Mononuclear cell (primary cell): ENCODE data around the gene SNURF. TPM values are rescaled to one million over a fixed set of nuclear protein-coding genes. Genes with fewer than 3 reads are reported as not detected.
"Not testable (repeated sequence)": the region's sequence is repeated elsewhere in the genome, so short reads cannot be mapped to it uniquely, and the experiment has no call there.

Source experiments
- H3K27me3 ChIP-seq: 2 replicates; pipeline ENCODE4 v1.6.0; 2011; ENCODE audit warnings: low read length, control low read depth; ENCODE audit not compliant: insufficient read depth
- H3K4me1 ChIP-seq: 2 replicates; pipeline ENCODE4 v1.5.1; 2011; ENCODE audit warnings: mild to moderate bottlenecking, low read length, control low read depth; ENCODE audit not compliant: insufficient read depth
- H3K4me3 ChIP-seq: 2 replicates; pipeline ENCODE4 v1.5.1; 2011; ENCODE audit warnings: mild to moderate bottlenecking, low read length, moderate library complexity
- H3K9me3 ChIP-seq: 2 replicates; pipeline ENCODE4 v1.5.1; 2011; ENCODE audit warnings: low read depth, mild to moderate bottlenecking, control low read depth, low read length
- total RNA-seq: library from RNA; depleted of rRNA; stranded (reverse); fragments of >200 nt; gene quantifications from one replicate; pipeline ENCODE4 v1.2.3, GENCODE V29; 2012

SNURF gene
- total RNA-seq, 1 donor, result 25.6 TPM

- Histone ChIP-seq H3K9me3 (no peaks in the 10 kb centered on the region), H3K4me1 (peaks cover 7% of the 10 kb centered on the region), H3K27me3 (peaks cover 9% of the 10 kb centered on the region), H3K4me3 (peak overlapping the region; percentile 75)
These were observed 739 bp downstream of the SNURF start for GRCh38 chr15:24955531-24955921.

- Histone ChIP-seq H3K4me1 (peaks cover 7% of the 10 kb centered on the region), H3K27me3 (peaks cover 9% of the 10 kb centered on the region), H3K4me3 (peak overlapping the region; percentile 75), H3K9me3 (no peaks in the 10 kb centered on the region)
These were observed 1.5 kb downstream of the SNURF start for GRCh38 chr15:24956111-24956838.

- Histone ChIP-seq H3K9me3 (no peaks in the 10 kb centered on the region), H3K27me3 (peaks cover 9% of the 10 kb centered on the region), H3K4me3 (no peak overlapping the region), H3K4me1 (peaks cover 7% of the 10 kb centered on the region)
These were observed 2.9 kb downstream of the SNURF start for GRCh38 chr15:24957691-24958090.

- Histone ChIP-seq H3K4me1 (peaks cover 7% of the 10 kb centered on the region), H3K9me3 (peaks cover 5% of the 10 kb centered on the region), H3K4me3 (no peak overlapping the region), H3K27me3 (no peaks in the 10 kb centered on the region)
These were observed 7.2 kb downstream of the SNURF start for GRCh38 chr15:24961967-24962366.

- H3K27me3 ChIP-seq, result no peaks in the 10 kb centered on the region
These were observed 8.1 kb downstream of the SNURF start for GRCh38 chr15:24962880-24963279.

GRCh38 chr15:24966364-24967103, 11.7 kb downstream of the SNURF start:
- no peaks in the 10 kb centered on the region for H3K27me3 ChIP-seq
- H3K4me1 ChIP-seq, result no peaks in the 10 kb centered on the region
- peaks cover 5% of the 10 kb centered on the region for H3K9me3 ChIP-seq
- no peak overlapping the region for H3K4me3 ChIP-seq

More at GRCh38 chr15:24962880-24963279, 8.1 kb downstream of the SNURF start:
- H3K4me1 ChIP-seq, result peaks cover 7% of the 10 kb centered on the region
- no peak overlapping the region for H3K4me3 ChIP-seq
- H3K9me3 ChIP-seq, result peaks cover 5% of the 10 kb centered on the region

GRCh38 chr15:24971052-24971451, 16.3 kb downstream of the SNURF start:
- Histone ChIP-seq H3K9me3 (peaks cover 11% of the 10 kb centered on the region), H3K4me1 (no peaks in the 10 kb centered on the region), H3K27me3 (no peaks in the 10 kb centered on the region), H3K4me3 (no peak overlapping the region)

- H3K4me1 ChIP-seq, result no peaks in the 10 kb centered on the region
- H3K9me3 ChIP-seq, result peaks cover 6% of the 10 kb centered on the region
- no peak overlapping the region for H3K4me3 ChIP-seq
- H3K27me3 ChIP-seq, result no peaks in the 10 kb centered on the region
These were observed 17.0 kb downstream of the SNURF start for GRCh38 chr15:24971772-24972171.

- H3K4me1 ChIP-seq, H3K9me3 ChIP-seq, H3K4me3 ChIP-seq, H3K27me3 ChIP-seq: not testable (repeated sequence)
These were observed 17.9 kb downstream of the SNURF start for GRCh38 chr15:24972707-24973106.

GRCh38 chr15:24976932-24977331, 22.1 kb downstream of the SNURF start:
- H3K4me3 ChIP-seq, result no peak overlapping the region
- H3K27me3 ChIP-seq, result no peaks in the 10 kb centered on the region
- H3K9me3 ChIP-seq, result peaks cover 9% of the 10 kb centered on the region
- no peaks in the 10 kb centered on the region for H3K4me1 ChIP-seq

- Histone ChIP-seq H3K9me3 (peaks cover 16% of the 10 kb centered on the region), H3K4me3 (no peak overlapping the region), H3K27me3 (no peaks in the 10 kb centered on the region), H3K4me1 (no peaks in the 10 kb centered on the region)
These were observed 22.9 kb downstream of the SNURF start for GRCh38 chr15:24977686-24978085.

- Histone ChIP-seq H3K9me3 (peaks cover 39% of the 10 kb centered on the region), H3K27me3 (no peaks in the 10 kb centered on the region), H3K4me1 (no peaks in the 10 kb centered on the region), H3K4me3 (no peak overlapping the region)
These were observed 30.4 kb downstream of the SNURF start for GRCh38 chr15:24985224-24985623.

- H3K9me3 ChIP-seq, result peaks cover 38% of the 10 kb centered on the region
These were observed 31.9 kb downstream of the SNURF start for GRCh38 chr15:24986653-24987052.

More at GRCh38 chr15:24986653-24987052, 31.9 kb downstream of the SNURF start:
- no peaks in the 10 kb centered on the region for H3K27me3 ChIP-seq
- H3K4me1 ChIP-seq, result no peaks in the 10 kb centered on the region
- no peak overlapping the region for H3K4me3 ChIP-seq
